DMS 273 treated with DMSO at 0.1 percent for 48 hours (cell line): Measurements from ENCODE around the gene TMEM186.
"Not testable (repeated sequence)": the region's sequence is repeated elsewhere in the genome, so short reads cannot be mapped to it uniquely, and the experiment has no call there.

Experiments
- DNase-seq: peaks from one replicate; lab custom pipeline; 2025; lab: John Stamatoyannopoulos, UW

The TMEM186 gene, protein sequence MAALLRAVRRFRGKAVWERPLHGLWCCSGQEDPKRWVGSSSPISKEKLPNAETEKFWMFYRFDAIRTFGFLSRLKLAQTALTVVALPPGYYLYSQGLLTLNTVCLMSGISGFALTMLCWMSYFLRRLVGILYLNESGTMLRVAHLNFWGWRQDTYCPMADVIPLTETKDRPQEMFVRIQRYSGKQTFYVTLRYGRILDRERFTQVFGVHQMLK

DNA sequence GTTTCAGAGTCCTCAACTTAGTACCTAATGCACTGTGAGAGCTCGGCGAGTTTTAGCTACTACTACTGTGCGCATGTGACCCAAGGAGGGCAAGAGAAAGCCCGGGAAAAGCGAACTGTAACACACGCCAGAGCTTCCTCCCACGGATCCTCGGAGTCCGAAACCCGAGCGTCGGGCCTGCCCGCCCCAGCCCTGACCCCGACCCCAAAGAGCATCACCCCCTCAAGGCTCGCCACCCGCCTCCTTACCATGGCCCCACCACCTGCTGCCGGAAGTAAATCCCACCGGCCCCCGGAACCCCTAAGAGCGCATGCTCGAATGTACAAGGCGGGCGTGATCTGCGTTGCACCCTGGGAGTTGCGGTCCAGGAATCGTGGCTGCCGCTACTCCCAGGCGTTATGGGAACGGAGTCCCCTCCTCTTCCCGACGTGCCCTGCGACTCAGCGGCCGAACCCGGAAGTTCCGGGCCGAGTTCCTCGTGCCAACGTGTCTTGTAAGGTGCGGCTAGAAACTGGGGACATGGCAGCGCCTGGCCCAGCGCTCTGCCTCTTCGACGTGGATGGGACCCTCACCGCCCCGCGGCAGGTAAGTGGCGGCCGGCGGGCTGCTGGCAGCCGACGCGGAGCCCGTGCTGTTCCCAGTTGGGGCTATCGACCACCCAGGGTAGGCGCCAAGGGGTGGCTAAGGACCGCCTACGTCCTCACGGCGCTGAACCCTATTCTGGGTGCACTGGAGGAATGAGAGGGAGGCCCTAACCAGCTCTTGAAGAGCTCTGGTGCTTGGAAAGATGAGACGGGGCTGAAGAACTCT, at the start of gene TMEM186, which contains the start of gene PMM2:
Gene TMEM186, minus strand, starts transcription at position 276 of the 810 bp plus-strand sequence. Its CDS starts 25 bp downstream, at position 251.
Gene PMM2, plus strand, starts transcription at position 476 of the 810 bp plus-strand sequence. Its CDS starts 44 bp downstream, at position 520.
- DNase-seq: peak; percentile 91

DNA sequence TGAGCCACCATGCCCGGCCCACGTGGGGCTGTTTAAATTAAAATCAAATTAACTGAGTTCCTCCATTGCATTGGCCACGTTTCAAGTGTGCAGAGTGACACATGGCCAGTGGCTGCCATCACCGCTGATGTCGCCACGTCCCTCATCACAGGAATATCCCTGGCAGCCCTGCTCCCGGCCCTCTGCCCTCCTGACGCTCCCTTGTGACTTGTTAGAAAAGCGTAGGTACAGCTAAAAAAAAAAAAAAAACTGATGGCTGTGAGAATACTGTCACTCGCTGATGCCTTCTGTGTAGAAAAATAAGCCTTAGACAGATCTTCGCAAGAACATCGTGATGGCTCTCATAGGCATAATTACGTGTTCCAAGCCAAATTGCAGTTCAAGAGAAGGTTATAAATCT, 49.7 kb upstream of the TMEM186 start:
- DNase-seq: no peak

DNA sequence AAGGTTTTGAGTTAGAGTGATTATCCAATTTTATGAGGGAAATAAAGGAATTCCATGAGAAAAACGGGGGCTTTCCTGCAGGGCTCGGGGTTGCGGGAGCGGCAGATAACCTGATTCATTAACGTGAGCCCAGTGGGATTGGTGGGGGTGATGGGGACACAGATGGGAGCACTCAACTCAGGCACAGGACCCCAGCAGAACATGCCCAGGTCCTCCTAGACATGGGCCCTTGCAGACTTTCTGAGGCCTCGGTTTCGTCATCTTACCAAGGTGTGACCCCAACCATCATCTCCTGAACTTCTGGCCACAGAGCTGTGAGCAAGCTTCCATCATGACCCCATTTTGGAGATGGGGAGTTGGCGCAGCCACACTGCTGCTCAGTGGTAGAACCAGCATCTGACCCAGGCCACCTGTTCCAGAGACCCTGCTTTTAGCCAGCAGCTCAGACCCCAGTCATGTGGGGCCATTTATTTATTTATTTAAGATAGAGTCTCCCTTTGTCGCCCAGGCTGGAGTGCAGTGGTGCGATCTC, 49.0 kb upstream of the TMEM186 start:
- no peak for DNase-seq

DNA sequence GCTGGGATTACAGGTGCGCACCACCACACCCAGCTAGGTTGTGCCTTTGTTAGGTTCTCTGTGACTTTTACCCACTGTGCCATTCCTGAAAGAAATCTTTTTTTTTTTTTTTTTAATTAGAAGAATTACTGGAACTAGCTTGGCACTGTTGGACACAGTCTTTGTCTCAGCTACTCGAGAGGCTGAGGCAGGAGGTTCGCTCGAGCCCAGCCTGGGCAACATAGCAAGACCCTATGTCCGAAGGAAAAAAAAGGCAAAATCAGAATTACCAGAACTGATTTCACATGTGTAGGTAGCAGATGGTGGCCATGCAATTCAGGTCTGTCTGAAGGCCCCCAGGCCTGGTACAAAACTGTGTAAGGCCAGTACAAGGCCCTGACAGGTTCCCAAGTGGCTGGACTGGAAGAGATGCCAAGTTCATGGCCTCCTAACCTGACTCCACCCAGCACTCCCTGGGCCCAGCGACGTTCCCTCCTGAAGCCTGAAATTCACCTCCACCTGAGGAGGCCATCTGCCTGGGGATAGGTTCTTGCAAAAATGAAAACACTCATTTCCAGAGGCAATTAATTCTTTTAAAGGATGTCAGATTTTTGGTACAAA, 48.4 kb upstream of the TMEM186 start:
- no peak for DNase-seq

DNA sequence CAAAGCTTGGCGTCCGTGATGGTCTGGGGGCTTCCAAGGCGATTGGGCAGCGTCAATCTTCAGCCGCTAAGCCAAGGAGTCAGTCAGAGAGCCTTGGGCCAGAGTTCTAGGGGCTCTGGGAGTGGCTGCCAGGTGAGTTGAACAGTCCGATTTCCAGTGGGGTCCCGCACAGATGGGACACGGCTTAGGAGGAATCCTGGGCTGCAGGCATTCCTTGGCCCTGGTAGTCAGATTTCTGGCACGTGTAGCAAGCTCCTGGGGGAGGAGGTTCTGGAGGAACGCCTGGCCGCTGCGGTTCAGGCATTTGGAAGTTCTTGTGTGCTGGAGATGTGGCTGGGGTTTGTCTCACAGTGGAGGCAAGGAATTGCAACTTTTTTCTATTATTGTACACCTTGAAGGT, 45.9 kb upstream of the TMEM186 start:
- not testable (repeated sequence) for DNase-seq

DNA sequence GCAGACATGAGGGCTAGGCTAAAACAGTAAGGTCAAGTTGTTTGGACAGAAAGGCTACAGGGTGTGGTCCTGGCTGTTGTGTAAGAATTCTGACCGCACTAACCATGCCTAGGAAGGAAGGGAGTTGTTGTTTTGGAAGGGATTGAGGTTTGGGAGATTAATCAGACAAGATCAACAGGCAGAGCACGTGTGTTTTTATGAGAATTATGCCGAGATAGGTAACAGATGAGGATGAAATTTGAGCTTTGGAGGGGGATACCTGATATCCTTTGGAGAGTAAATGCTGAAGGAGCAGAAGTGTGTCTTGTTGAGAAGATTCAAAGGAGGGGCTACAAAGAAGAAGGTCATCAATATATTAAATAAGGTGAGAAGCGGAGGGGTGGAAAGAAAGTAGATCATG, 44.6 kb upstream of the TMEM186 start:
- not testable (repeated sequence) for DNase-seq

DNA sequence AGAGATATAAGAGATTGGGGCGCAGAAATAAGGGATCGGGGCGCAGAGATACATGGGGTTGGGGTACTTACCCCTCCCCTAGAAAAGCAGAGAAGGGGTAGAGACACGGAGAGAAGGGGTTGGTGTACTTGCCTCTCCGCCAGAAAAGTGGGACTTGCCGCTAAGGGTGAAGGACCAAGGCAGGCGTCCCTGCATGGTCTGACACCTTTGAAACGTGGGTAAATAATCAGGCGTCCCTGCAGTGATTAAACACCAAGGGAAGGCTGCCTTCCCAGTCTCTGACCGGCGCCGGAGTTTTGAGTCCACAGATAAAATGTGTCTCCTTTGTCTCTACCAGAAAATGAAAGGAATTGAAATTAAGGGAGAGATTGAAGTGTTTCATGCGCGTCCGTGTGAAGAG, 40.2 kb upstream of the TMEM186 start:
- not testable (repeated sequence) for DNase-seq

DNA sequence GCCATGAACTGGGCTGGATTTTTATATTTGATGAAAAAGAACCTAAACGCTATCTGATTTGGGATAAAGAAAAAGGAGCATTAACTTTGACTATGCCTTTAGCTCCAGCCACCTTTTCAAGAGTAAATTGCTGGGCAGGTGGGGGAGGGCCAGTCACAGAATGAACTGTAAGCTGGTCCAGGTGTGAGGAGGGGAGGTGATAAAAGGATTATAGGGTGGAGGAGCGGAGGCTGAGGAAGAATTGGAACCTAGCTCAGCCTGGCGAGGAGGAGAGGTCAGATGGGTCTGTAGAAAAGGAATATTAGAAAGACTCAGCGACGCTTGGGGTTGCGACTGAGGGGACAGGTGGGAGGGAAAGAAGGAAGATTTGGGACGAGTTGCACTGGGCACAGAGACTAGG, 39.4 kb upstream of the TMEM186 start:
- DNase-seq: not testable (repeated sequence)

DNA sequence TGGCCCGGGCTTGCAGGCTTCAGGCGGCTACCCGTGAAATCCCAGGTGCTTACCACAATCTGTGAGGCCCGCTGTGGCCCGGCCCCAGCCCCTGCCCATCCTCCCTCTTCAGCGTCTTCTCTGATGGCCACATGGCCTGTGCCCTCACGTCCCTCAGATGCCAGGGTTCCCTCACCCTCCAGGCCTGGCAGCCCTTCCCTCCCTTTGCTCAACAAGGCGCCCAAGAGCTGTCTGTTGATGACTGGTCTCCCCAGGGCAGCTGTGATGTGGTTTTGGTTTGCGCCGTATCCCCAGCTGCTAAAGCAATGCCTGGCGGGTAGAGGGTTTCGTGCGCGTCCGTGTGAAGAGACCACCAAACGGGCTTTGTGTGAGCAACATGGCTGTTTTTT, 35.3 kb upstream of the TMEM186 start:
- DNase-seq: no peak

DNA sequence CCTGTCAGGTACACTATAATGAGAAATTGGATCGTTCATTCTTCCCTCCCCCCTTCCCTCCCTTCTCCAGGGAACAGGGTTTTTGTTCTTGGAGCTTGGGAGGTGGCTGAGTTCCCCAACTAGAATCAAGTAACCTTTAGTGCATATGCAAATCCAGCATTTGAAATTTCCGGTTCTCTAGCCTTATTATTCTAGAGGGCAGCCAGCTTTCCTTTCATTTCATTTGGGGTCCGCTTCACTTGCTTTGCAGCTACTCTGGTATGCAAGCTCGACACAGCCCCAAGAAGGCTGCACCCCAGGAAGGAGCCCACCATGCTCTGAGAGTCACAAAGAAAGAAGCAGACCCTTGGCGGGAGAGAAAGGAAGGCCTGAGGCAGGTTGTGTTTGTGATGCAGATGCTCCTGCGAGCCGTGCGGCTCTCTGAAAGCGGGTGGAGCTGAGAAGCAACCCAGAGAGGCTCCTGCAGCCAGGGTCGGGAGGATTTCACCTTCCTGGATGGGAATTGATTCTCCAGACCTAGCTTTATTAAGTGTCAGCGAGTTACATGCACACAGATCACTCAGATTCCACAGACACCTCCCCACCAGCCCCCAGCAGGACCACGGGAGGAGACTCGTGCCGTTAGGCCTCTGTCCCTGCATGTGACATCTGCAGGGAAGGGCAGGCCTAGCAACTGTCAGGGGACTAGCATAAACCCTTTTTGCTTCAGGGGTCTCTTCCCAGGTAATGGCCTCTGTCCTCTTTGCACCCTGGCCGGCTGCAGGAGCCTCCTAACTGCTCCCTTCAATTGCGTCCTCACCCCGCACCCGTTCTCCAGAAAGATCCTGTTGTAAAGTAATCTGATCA, 34.7 kb upstream of the TMEM186 start:
- no peak for DNase-seq

DNA sequence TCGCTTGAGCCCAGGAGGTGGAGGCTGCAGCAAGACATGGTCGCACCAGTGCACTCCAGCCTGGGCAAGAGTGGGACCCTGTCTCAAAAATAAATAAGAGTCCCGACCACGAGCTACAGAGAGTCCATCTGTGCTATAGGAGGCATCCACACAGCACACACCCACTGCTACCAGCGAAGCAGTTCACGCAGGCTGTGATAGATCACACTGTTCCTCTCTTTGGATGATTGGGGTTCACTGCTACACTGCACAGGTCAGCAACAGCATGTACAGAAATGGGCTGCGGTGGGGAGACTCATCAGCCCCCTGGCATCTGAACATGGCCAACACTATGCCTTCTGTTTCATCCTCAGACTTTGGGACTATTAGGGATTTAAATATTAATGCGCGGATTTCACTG, 34.0 kb upstream of the TMEM186 start:
- DNase-seq: no peak

DNA sequence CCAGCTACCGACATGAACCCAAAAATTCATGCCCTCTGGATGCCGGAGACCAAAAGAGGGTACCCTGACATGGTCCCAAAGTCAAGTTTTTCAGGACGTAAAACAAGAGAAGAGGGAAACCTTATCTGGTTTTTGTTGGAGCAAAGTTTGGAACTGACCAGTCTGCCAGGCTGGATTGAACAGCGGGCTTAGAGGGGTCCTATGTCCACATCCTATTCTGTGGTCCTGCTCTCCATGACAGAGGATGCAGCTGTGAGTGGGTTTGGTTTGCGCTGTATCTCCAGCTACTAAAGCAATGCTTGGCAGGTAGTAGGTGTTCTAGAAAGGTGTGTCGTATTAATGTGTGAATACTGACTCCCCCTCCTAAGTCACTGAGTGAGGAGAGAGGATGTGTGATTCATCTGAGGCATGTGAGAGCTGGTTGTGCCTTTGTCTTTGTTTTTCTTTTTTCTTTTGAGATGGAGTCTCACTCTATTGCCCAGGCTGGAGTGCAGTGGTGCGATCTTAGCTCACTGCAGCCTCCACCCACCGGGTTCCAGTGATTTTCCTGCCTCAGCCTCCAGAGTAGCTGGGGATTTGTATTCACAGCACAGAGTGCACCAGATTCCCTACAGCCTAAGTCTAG, 31.2 kb upstream of the TMEM186 start:
- no peak for DNase-seq

DNA sequence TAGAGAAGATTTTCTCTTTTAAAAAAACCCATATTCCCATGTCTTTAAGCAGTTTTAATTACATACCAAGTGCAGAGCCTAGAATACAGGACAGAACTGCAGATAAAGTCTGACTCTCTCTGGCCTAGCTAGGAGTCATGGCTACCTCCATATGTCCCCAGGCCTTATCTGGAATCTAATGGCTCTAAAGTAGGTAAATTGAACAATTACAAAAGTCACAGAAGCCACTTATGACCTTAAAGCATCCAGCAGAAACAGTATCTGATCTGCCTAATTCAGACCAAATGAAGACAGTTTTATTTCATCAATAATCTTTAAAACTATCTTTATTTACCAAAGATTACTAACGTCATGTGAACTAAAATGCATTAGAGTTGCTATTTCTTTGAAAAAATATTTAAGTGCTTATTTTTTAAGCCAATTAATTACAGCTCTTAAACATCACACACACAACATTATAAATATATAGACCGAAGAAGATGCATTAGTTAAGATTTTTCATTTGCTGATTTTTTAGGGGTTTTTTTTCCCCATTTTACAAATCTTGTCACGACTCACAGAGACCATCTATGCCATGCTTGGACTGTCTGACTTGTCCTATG, 28.9 kb upstream of the TMEM186 start:
- no peak for DNase-seq

DNA sequence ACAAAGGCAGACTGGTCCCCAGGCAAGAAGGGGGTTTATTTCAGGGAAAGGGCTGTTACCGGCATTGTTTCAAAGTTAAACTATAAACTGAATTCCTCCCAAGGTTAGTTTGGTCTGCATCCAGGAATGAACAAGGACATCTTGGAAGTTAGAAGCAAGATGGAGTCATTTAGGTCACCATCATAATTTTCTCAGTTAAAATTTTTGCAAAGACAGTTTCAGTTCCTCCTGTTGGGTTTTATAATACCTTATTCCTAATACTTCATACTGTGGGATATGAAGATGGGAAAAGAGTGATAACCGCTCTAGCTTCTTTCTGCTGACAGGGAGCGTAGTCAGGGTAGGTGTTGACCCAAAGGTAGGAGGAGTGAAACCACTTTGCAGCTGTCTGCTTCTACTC, 25.0 kb upstream of the TMEM186 start:
- no peak for DNase-seq

DNA sequence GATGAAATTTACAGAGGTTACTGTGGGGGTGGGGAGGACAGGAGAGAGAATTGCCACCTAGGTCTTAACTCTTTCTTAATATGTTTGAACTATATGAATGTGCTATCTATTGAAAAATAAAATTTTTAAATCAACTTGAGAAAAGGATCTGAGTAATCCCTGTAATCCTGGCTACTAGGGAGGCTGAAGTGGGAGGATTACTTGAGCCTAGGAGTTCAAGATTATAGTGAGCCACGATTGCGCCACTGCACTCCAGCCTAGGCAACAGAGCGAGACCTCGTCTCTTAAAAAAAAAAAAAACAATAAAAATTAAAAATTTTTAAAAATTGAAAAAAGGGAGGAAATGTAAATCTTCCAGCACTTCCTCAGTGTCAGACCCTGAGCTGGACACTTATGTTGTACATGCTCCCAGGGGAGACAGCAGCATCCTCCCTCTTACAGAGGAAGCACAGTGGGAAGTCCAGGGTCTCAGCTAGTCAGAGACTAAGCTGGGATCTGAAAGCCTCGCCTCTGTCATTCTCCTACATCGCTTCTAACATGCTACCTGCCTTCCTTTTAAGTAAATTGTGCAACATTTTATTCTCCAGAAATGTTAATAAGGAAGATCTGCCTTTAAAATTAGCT, 22.1 kb upstream of the TMEM186 start:
- DNase-seq: no peak

DNA sequence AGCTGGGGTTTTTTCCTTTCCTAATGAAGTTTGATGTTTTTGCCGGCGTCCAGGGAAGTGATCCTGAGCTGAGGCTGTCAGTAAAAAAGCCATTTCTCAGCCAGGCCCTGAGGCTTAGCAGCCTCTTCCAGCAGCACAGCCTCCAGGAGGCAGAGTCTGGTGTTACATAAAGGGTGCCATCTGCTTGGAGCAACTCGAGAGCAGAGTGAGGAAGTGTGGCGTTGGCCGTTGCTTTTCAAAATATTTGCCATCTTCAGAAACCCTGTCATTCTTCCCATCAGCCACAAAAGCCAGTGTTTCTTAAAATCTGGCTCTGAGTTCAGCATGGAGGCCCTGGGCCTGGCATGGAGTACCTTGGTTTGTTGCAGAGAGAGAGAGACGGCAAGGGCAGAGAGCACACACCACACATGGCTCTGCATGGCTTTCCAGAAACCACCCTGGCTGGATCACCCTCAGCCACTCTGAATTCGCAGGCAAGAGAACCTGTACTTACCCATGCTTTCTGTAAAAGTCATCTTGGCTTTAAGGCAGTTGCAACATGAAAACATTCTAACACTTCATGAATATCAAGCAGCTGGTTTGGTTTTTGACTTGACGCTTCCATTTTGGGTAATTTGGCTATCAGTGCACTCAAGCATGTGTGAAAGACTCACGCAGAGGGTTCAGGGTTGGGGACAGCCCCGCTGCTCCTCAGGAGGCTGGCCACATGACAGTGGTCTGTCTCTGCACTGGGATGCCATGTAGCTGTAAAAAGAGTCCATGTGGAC, 21.2 kb upstream of the TMEM186 start:
- DNase-seq: no peak

DNA sequence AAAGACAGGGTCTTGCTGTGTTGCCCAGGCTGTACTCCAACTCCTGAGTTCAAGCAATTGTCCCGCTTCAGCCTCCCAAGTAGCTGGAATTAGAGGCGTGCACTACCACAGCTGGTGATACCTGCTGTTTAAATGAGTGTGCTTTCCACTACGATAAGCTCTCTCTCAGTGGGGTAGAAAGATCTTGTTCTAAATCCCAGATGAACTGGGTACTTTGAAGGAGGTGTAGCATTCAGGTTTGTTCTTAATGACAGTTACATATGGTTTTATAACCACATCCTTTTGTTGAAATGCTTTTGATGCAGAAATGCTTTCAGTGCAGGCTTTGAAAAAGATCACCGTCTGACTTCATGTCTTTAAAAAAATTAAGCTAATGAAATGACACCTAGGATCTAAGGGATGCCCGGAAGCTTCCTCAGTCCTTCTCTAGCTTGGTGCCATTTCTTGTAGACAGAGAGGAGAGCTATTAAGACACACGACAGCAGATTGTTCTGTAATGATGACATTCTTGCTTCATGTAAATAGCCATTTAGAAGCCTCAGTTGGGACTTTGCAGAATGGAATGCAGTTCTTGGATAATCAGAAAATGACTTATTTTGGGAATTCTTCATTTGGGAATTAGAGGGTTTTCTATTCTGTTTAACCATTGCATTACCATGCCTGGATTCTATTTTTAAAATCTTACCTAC, 19.7 kb upstream of the TMEM186 start:
- no peak for DNase-seq

DNA sequence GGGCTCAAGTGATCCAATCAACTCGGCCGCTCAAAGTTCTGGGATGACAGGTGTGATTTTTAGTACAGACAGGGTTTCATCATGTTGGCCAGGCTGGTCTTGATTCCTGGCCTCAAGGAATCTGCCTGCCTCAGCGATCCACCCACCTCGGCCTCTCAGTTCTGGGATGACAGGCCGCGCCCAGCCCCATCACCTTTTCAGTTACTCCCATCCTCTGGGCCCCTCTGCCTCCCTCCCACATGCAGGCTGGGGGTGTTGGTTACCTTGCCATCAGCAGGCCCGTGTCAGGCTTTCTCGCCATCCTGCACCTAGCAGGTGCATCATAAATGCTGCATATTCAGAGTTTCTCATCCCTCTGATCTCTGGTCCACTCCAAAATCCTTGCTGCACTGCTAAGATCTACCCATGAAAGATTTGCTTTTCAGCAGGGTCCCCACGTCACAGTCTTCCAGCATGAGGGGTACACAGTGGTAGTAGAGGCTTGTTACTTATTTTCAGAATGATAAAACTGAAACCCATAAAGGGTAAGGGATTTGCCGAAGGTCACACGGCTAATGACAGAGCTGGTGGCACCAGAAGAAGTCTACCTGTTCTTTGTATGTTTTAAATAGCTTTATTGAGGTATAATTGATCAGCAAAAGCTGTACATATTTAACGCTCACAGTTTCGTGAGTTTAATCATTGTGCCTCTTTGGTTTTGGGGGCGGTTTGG, 16.8 kb upstream of the TMEM186 start:
- DNase-seq: no peak
